Common myeloid progenitor, CD34-positive (primary cell): ENCODE measurements around the gene EHD4.

Source experiments
- CTCF ChIA-PET: fragments of 350-600 bp; sonication (Branson Sonifier 250); formaldehyde crosslinking; loops from one replicate; lab custom pipeline; 2021; ENCODE audit warnings: antibody characterized with exemption; lab: Charles Lee
- POLR2A ChIA-PET: fragments of 350-600 bp; sonication (Branson Sonifier 250); formaldehyde crosslinking; loops from one replicate; lab custom pipeline; 2021; ENCODE audit warnings: antibody characterized with exemption; lab: Charles Lee
- DNase-seq, 3 donors: peaks; one replicate each; pipeline versions ENCODE4 v3.0.0 to v3.0.0-alpha.2; 2013
- H3K27ac ChIP-seq, 2 experiments: 1 replicate in 1 of 2; 2 replicates in 1 of 2; pipeline ENCODE4 v1.7.0; 2013; ENCODE audit warnings: inconsistent platforms in 2 of 2, low read length in 2 of 2, mild to moderate bottlenecking in 2 of 2, low read depth in 1 of 2, moderate library complexity in 1 of 2; ENCODE audit not compliant: severe bottlenecking in 2 of 2, insufficient read depth in 1 of 2, poor library complexity in 1 of 2
- H3K27me3 ChIP-seq, 5 experiments: replicated peaks in 2 of 5; 1 replicate in 3 of 5; 2 replicates in 2 of 5; pipeline versions ENCODE4 v1.6.1 to v1.7.0; 2013; ENCODE audit warnings: low read length in 4 of 5, mild to moderate bottlenecking in 2 of 5, moderate library complexity in 2 of 5, inconsistent platforms in 1 of 5; ENCODE audit not compliant: insufficient read depth in 5 of 5, control insufficient read depth in 4 of 5
- H3K36me3 ChIP-seq, 4 experiments: 1 replicate in 2 of 4; 2 replicates in 2 of 4; pipeline versions ENCODE4 v1.6.1 to v1.7.0; 2013; ENCODE audit warnings: low read length in 3 of 4, control low read depth in 1 of 4, mild to moderate bottlenecking in 1 of 4; ENCODE audit not compliant: control insufficient read depth in 4 of 4, insufficient read depth in 4 of 4
- H3K4me1 ChIP-seq, 4 experiments: 1 replicate in 3 of 4; 2 replicates in 1 of 4; pipeline versions ENCODE4 v1.6.1 to v1.7.1; 2013; ENCODE audit warnings: low read length in 3 of 4, mild to moderate bottlenecking in 3 of 4, control low read depth in 1 of 4, inconsistent platforms in 1 of 4, moderate library complexity in 1 of 4; ENCODE audit not compliant: control insufficient read depth in 4 of 4, insufficient read depth in 4 of 4; ENCODE audit errors: control extremely low read depth in 1 of 4
- H3K4me3 ChIP-seq, 7 experiments: 1 replicate in 4 of 7; 2 replicates in 3 of 7; pipeline versions ENCODE4 v1.5.1 to v1.7.0; 2013; ENCODE audit warnings: mild to moderate bottlenecking in 7 of 7, low read length in 6 of 7, moderate library complexity in 6 of 7, inconsistent platforms in 2 of 7, low read depth in 2 of 7, control low read depth in 1 of 7; ENCODE audit not compliant: insufficient read depth in 4 of 7, control insufficient read depth in 1 of 7; ENCODE audit errors: extremely low read depth in 1 of 7
- H3K9me3 ChIP-seq, 5 experiments: 1 replicate in 4 of 5; 2 replicates in 1 of 5; pipeline versions ENCODE4 v1.6.1 to v1.7.1; 2013; ENCODE audit warnings: low read length in 4 of 5, mild to moderate bottlenecking in 2 of 5, inconsistent platforms in 1 of 5, low read depth in 1 of 5, moderate library complexity in 1 of 5; ENCODE audit not compliant: control insufficient read depth in 4 of 5, insufficient read depth in 2 of 5; ENCODE audit errors: control extremely low read depth in 1 of 5
- WGBS: methylation state at CpG from one replicate; pipeline ENCODE4 v1.1.5; 2013; ENCODE audit not compliant: insufficient coverage; 5-methylcytosine and 5-hydroxymethylcytosine counted together

The EHD4 gene

DNA sequence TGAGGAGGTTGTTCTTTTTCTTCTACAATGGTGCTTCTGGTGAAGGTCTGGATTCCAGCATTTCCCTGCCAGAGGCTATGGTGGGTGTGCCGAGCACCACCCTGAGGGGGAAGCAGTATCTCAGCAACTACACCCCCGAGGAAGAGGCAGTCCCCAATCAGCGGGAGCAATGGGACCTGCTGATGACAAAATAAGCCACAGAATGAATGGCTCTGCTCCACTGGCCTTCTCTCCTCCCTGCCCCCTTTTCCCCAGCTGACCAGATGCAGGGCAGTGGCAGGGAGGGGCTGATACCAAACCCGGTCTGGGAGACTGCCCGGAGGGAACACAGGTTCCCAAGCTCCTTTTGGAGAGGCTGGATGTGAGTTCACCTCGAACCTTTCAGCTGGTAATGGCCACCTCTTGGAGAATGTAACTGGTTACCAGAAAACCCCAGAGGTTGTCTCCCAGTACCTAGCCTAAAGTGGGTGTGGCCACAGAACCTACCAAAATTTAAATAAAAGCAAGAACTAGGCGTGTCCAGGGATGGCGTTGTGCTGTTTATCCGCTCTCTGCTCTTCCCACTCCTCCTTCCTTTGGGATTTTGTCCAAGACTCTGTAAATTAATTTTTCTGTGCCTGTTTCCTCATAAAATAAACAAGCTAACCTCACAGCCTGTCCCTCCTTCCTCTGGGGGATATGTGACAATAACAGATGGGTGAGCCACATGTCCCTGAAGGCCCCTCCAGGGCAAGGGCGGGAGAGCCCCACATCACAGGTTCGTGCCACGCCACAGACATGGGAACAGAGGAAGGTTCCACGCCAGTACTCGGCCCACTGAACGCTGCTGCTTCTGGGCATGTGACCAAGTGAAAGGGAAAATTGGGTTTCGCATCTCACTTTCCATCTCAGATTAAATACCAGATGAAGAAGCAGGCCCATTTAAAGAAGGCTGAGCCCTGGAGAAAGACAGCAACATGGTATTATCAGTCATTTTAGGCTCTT lies 43.4 kb downstream of the EHD4 start:
- ChIA-PET CTCF (interaction anchor here (0.9 to 1.3 kb wide), 3 partner anchors 13 to 155 kb away, joined by 3 to 4 read pairs (median 3); partner anchors contain the start of gene MAPKBP1), POLR2A (no interaction called here)
- peak in 1 of 3 donors; percentile 29 for DNase-seq
- Histone ChIP-seq H3K27me3 (no peaks in the 10 kb centered on the region), H3K27ac (no peak overlapping the region), H3K4me3 (no peak overlapping the region), H3K36me3 (no peaks in the 10 kb centered on the region), H3K4me1 (peaks cover 4 to 15% (median 9%) of the 10 kb centered on the region in 4 experiments), H3K9me3 (no peaks in the 10 kb centered on the region)
- WGBS = 91% methylated on average over 12 of the region's 16 CpGs

DNA sequence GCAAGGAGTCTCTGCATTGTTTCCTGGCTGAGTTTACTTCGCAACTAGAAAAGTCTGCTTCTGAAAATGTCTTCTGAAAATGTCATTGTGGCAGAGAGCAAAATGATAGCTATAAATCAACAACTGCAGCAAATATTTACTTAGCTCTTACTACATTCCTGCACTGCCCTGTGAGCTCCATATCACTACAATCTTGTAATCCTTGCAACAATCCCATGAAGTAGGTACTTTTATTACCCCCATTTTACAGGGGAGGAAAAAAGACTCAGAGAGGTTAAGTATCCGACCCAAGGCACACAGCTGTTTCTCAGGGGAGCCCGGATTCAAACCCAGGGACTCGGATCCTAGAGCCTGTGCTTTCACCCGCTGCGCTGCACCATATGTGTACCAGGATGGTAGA lies 44.3 kb downstream of the EHD4 start:
- POLR2A ChIA-PET = no interaction called here
- no peak for DNase-seq
- H3K4me1 ChIP-seq = peaks cover 4 to 14% (median 9%) of the 10 kb centered on the region in 4 experiments
- H3K4me3 ChIP-seq = no peak overlapping the region
- CTCF ChIA-PET = interaction anchor here (1.0 kb wide), 1 partner anchor 33 kb away, joined by 4 read pairs; no protein-coding TSS in a partner anchor
- no peaks in the 10 kb centered on the region for H3K27me3 ChIP-seq
- H3K36me3 ChIP-seq = no peaks in the 10 kb centered on the region
- WGBS = no CpG with 5 or more reads among the region's 6 CpGs
- no peaks in the 10 kb centered on the region for H3K9me3 ChIP-seq
- no peak overlapping the region for H3K27ac ChIP-seq

DNA sequence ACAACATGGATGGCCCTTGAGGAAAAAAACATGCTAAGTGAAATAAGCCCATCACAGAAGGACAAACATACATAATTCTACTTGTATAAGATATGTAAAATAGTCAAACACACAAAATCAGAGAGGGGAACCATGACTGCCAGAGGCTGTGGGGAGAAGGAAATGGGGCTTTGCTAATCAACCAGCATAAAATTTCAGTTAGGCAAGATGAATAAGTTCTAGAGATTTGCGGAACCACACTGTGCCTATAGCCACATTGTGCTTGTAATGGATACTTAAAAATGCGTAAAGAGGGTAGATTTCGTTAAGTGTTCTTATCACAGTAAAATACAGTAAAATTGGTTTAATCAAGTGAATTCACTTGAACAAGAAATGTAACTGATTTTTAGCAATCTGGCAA lies 44.8 kb downstream of the EHD4 start:
- Histone ChIP-seq H3K4me1 (peaks cover 4 to 14% (median 9%) of the 10 kb centered on the region in 4 experiments), H3K9me3 (no peaks in the 10 kb centered on the region), H3K27ac (no peak overlapping the region), H3K4me3 (no peak overlapping the region), H3K27me3 (no peaks in the 10 kb centered on the region), H3K36me3 (no peaks in the 10 kb centered on the region)
- POLR2A ChIA-PET = no interaction called here
- CTCF ChIA-PET = interaction anchor here (1.0 to 2.3 kb wide), 2 partner anchors 23 to 32 kb away, joined by 4 to 5 read pairs; no protein-coding TSS in a partner anchor
- no CpG with 5 or more reads among the region's 3 CpGs for WGBS
- DNase-seq = no peak

DNA sequence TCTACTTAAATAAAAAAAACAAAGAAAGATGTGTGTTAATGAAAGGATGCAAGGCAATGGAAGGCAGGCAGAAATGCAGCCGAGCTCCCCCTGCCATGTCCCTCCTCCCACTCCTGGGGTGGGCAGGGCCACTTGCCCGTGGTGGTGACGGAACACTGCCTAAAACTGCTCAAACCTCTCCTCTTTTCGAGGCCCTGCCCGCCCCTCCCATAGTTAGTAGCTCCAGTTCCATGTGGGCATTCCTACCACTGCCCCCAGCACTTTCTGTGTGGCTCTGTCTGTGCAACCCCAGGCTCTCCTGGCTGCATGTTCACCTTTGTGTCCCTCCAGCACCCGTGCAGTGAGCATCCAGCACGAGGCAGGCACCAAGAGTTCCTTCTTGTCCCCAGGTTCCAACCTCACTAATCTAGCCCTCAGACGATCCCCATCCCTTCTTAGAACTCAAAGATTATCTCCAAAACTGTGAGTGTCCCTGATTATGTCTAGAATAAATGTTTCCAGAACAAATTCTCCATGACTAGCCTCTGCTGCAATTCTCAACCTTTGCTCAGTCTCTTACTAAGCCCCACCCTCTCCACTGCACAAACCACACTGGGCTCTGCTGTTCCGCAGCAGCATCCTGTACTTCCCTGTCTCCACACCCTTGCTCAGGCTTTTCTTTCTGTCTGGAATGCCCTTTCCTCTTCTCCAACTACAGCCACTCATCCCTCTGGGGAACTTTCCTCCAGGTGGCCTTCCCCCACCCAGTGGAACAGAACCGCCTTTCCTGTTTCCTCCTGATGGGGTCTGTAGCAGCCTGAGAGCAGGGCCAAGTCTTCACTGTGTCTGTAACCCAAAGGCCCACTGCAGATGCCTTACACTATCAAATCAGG lies 45.9 kb downstream of the EHD4 start:
- 65% methylated on average over 9 of the region's 10 CpGs for WGBS
- Histone ChIP-seq H3K36me3 (no peaks in the 10 kb centered on the region), H3K4me1 (peaks cover 4 to 21% (median 9%) of the 10 kb centered on the region in 4 experiments), H3K27ac (no peak overlapping the region), H3K27me3 (no peaks in the 10 kb centered on the region), H3K9me3 (no peaks in the 10 kb centered on the region), H3K4me3 (no peak overlapping the region)
- peak in 2 of 3 donors; percentile 26 to 31 for DNase-seq
- ChIA-PET CTCF (interaction anchor here (2.3 kb wide), 1 partner anchor 22 kb away, joined by 5 read pairs; no protein-coding TSS in a partner anchor), POLR2A (no interaction called here)

DNA sequence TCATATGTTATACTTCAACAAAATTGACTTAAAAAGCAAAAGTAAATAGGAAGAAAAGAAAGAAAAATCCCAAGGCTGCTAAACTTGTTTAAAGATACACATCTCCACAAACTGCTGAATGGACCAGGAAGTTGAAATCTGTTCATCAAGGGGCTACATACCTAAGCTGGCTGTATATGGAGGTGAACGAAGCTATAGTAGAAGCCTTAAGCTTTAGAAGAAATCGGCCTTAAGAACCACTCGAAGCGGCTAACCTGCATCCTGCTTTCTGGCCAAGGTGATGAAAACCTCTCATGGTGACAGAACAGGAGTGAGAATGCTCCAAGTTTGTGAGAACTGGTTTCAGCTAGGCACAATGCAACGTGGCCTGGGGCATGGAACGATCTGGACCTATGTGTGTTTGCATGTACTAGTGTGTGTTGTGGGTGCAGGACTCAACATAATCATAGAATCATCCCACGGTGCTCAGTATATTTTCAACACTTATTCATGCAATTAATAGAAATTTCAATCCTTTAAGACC lies 47.2 kb downstream of the EHD4 start:
- Histone ChIP-seq H3K27me3 (no peaks in the 10 kb centered on the region), H3K4me1 (peaks cover 4 to 25% (median 9%) of the 10 kb centered on the region in 4 experiments), H3K36me3 (no peaks in the 10 kb centered on the region), H3K9me3 (no peaks in the 10 kb centered on the region), H3K4me3 (no peak overlapping the region), H3K27ac (no peak overlapping the region)
- no peak for DNase-seq
- CTCF ChIA-PET = interaction anchor here (0.9 to 2.3 kb wide), 2 partner anchors 20 to 132 kb away, joined by 3 to 5 read pairs; no protein-coding TSS in a partner anchor
- WGBS = 97% methylated on average over 4 of the region's 7 CpGs
- POLR2A ChIA-PET = no interaction called here

DNA sequence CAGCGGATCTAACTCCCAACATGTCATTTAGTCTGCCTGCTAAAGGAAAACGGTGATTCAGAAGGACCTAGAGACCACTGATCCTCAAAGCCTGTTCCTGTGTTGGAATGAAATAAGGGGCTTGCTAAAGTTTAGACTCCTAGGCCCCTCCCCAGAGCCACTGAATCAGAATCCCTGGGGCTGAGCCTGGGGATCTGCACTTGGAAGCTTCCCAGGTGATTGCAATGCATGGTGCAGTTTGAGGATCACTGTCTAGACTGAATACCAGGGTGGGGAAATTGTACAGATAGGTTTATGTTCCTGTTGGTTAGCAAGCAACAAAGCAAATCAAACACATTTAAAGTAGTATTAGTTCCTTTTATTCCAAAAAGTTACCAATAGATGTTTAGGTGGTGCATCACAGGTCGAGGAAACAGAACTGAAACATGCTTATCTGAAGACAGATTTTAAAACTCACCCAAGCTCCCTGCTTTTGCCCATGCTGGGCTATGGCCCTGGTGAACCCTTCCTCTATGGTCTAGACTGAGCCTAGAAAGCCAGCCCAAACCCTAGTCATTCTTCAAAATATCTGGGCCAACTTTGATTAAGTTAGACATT lies 48.9 kb downstream of the EHD4 start:
- no peak for DNase-seq
- Histone ChIP-seq H3K4me1 (peaks cover 4 to 25% (median 9%) of the 10 kb centered on the region in 4 experiments), H3K9me3 (no peaks in the 10 kb centered on the region), H3K27me3 (no peaks in the 10 kb centered on the region), H3K27ac (no peak overlapping the region), H3K4me3 (no peak overlapping the region), H3K36me3 (no peaks in the 10 kb centered on the region)
- ChIA-PET CTCF (interaction anchor here (0.9 to 2.0 kb wide), 2 partner anchors 10 to 19 kb away, joined by 3 to 5 read pairs; no protein-coding TSS in a partner anchor), POLR2A (no interaction called here)
- 90% methylated on average over 2 of the region's 3 CpGs for WGBS
